Measurements from ENCODE around the gene SIRT4.

DNA sequence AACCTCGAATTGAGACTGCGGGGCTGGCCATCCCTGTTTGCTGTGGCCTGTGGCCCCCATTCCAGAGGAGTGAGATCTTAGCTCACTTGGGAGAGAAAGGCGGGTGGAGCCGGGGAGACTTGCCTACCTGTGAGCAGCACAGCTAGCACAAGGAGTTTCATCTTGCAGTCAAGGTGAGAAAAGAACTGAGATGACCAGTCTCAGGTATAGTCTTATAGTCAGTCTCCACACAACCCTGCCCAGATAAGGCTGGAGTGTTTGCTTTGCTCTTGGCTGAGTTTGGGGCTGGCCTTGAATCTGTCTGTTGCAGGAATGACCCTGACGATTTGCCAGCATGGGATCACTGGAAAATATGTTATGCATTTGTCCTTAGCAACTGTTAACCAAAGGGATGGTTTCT lies 25.5 kb downstream of the SIRT4 start, which contains the start of gene PLA2G1B:
- TF ChIP-seq FOXP2 (optimal IDR thresholded peaks at IDR 0.05; ENCODE audit: control extremely low read depth, extremely low read length, insufficient read depth): no peak
- TF ChIP-seq EZH2 (IDR thresholded peaks at IDR 0.05): no peak

Measured in SK-N-MC (cell line).